ENCODE results near the gene TUBA3E.

DNA sequence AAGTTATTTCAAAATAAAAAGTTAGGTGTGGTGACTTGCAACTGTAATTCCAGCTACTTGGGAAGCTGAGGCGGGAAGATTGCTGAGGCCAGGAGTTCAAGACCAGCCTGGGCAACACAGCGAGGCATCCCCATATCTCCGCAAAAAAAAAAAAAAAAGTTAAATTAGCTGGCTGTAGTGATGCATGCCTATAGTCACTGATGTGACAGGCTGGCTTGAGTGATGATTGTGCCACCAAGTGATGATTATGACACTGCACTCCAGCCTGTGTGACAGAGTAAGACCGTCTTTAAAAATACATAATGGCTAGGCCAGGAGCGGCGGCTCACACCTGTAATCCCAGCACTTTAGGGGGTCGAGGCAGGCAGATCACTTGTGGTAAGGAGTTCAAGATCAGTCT is 28.3 kb downstream of the TUBA3E start:
- no peak for TF ChIP-seq CTCF (IDR thresholded peaks at IDR 0.05; ENCODE audit: low read depth, low read length, poor library complexity, severe bottlenecking)
- TF ChIP-seq EZH2phosphoT487 (IDR thresholded peaks at IDR 0.05; ENCODE audit: borderline replicate concordance, low read length), result no peak

Data from DOHH2 (cell line).